A673 (cell line): ENCODE measurements around the gene ACCSL. TPM values are rescaled to one million over a fixed set of nuclear protein-coding genes. Genes with fewer than 3 reads are reported as not detected.

Experiments used
- BruUV-seq: library from RNA; stranded (reverse); fragments of 400-500 nt; replicated peaks from 2 replicates; lab custom pipeline; 2021; lab: Mats Ljungman, UMichigan
- CTCF ChIA-PET: fragments of 300-600 bp; sonication (Branson Sonifier 250); formaldehyde crosslinking; loops from one replicate; lab custom pipeline; 2022; ENCODE audit warnings: antibody characterized with exemption; lab: Charles Lee
- POLR2A ChIA-PET: fragments of 300-600 bp; sonication (Branson Sonifier 250); formaldehyde crosslinking; loops from one replicate; lab custom pipeline; 2022; ENCODE audit warnings: antibody characterized with exemption; ENCODE audit not compliant: low non-redundant PET; lab: Charles Lee
- DNase-seq: peaks from one replicate; pipeline ENCODE4 v3.0.0-alpha.2; 2015; ENCODE audit warnings: low spot score
- H3K27ac ChIP-seq: fragments of 200-600 bp; sonication (generic); 2 replicates; pipeline ENCODE4 v1.5.1; 2016; ENCODE audit warnings: mixed run types, low read depth, mild to moderate bottlenecking, mixed read lengths, antibody characterized with exemption, low read length; ENCODE audit not compliant: poor library complexity, severe bottlenecking
- H3K27me3 ChIP-seq: fragments of 200-600 bp; sonication (generic); replicated peaks from 2 replicates; pipeline ENCODE4 v1.6.1; 2017; ENCODE audit warnings: mixed run types, low read depth, mild to moderate bottlenecking, mixed read lengths, antibody characterized with exemption, low read length; ENCODE audit not compliant: insufficient read depth, poor library complexity
- H3K36me3 ChIP-seq: fragments of 200-600 bp; sonication (generic); 2 replicates; pipeline ENCODE4 v1.6.1; 2016; ENCODE audit warnings: mixed run types, mild to moderate bottlenecking, mixed read lengths, antibody characterized with exemption, low read length; ENCODE audit not compliant: insufficient read depth, poor library complexity, severe bottlenecking
- H3K4me1 ChIP-seq: fragments of 200-600 bp; sonication (generic); 2 replicates; pipeline ENCODE4 v1.6.1; 2017; ENCODE audit warnings: mixed run types, mild to moderate bottlenecking, mixed read lengths, antibody characterized with exemption, low read length; ENCODE audit not compliant: insufficient read depth, poor library complexity, severe bottlenecking
- H3K4me3 ChIP-seq: fragments of 200-600 bp; sonication (generic); 2 replicates; pipeline ENCODE4 v1.5.1; 2016; ENCODE audit warnings: low read depth, mixed run types, mild to moderate bottlenecking, mixed read lengths, low read length; ENCODE audit not compliant: poor library complexity, severe bottlenecking
- H3K9me3 ChIP-seq: fragments of 200-600 bp; sonication (generic); 2 replicates; pipeline ENCODE4 v1.6.1; 2016; ENCODE audit warnings: mixed run types, low read depth, mild to moderate bottlenecking, mixed read lengths, antibody characterized with exemption, low read length; ENCODE audit not compliant: poor library complexity, severe bottlenecking
- CTCF ChIP-seq: fragments of 300-800, 200-600 bp; sonication (generic); conservative IDR thresholded peaks from 2 replicates; pipeline ENCODE4 v1.5.1; 2017; ENCODE audit warnings: low read depth, mild to moderate bottlenecking, antibody characterized with exemption, low read length, moderate library complexity, mixed read lengths
- EZH2 ChIP-seq: fragments of 200-600 bp; sonication (generic); IDR thresholded peaks from 2 replicates; pipeline ENCODE4 v1.6.1; 2017; ENCODE audit warnings: borderline replicate concordance, low read depth, mild to moderate bottlenecking, mixed read lengths, antibody characterized with exemption, low read length; ENCODE audit not compliant: poor library complexity, severe bottlenecking
- intact Hi-C: fragments of 100-400 bp; cut with micrococcal nuclease; formaldehyde crosslinking; loops from one replicate; pipeline ENCODE4 v1.10.0; 2022; ENCODE audit not compliant: unreplicated experiment
- total RNA-seq: library from RNA; stranded (reverse); gene quantifications from 2 replicates; pipeline ENCODE4 v1.2.3, GENCODE V29; 2021

ACCSL gene
- total RNA-seq, 1 experiment from 2014 or later, result not detected

- TF ChIP-seq EZH2 (no peak), CTCF (no peak)
- H3K9me3 ChIP-seq, result no peaks in the 10 kb centered on the region
- POLR2A ChIA-PET, result no interaction called here
- no TSS peak for BruUV-seq
- intact Hi-C loops, result no loop called here
- H3K4me1 ChIP-seq, result no peaks in the 10 kb centered on the region
- DNase-seq, result no peak
- CTCF ChIA-PET, result interaction anchor here (3.4 kb wide), 1 partner anchor 10 kb away, joined by 21 read pairs; the partner anchor contains the start of gene EXT2
- no peak overlapping the region for H3K27ac ChIP-seq
- H3K4me3 ChIP-seq, result no peak overlapping the region
- H3K27me3 ChIP-seq, result no peaks in the 10 kb centered on the region
- no peaks in the 10 kb centered on the region for H3K36me3 ChIP-seq
These were observed 37.5 kb downstream of the ACCSL start for GRCh38 chr11:44085330-44085729.

GRCh38 chr11:44088377-44088776 is 40.6 kb downstream of the ACCSL start:
- ChIA-PET CTCF (no interaction called here), POLR2A (no interaction called here)
- H3K9me3 ChIP-seq, result no peaks in the 10 kb centered on the region
- H3K4me3 ChIP-seq, result no peak overlapping the region
- no peaks in the 10 kb centered on the region for H3K27me3 ChIP-seq
- H3K27ac ChIP-seq, result no peak overlapping the region
- TF ChIP-seq CTCF, result no peak
- no peak for TF ChIP-seq EZH2
- no peaks in the 10 kb centered on the region for H3K36me3 ChIP-seq
- no TSS peak for BruUV-seq
- intact Hi-C loops, result no loop called here
- H3K4me1 ChIP-seq, result no peaks in the 10 kb centered on the region
- DNase-seq, result no peak

- Histone ChIP-seq H3K9me3 (no peaks in the 10 kb centered on the region), H3K27me3 (no peaks in the 10 kb centered on the region), H3K4me3 (no peak overlapping the region), H3K4me1 (no peaks in the 10 kb centered on the region), H3K36me3 (no peaks in the 10 kb centered on the region), H3K27ac (no peak overlapping the region)
- ChIA-PET POLR2A (no interaction called here), CTCF (no interaction called here)
- no peak for DNase-seq
- BruUV-seq, result no TSS peak
- TF ChIP-seq CTCF (no peak), EZH2 (no peak)
- intact Hi-C loops, result no loop called here
These were observed 41.1 kb downstream of the ACCSL start for GRCh38 chr11:44088871-44089270.
